ENCODE measurements around the gene CRHR1.

- TF ChIP-seq, protein P1, sequence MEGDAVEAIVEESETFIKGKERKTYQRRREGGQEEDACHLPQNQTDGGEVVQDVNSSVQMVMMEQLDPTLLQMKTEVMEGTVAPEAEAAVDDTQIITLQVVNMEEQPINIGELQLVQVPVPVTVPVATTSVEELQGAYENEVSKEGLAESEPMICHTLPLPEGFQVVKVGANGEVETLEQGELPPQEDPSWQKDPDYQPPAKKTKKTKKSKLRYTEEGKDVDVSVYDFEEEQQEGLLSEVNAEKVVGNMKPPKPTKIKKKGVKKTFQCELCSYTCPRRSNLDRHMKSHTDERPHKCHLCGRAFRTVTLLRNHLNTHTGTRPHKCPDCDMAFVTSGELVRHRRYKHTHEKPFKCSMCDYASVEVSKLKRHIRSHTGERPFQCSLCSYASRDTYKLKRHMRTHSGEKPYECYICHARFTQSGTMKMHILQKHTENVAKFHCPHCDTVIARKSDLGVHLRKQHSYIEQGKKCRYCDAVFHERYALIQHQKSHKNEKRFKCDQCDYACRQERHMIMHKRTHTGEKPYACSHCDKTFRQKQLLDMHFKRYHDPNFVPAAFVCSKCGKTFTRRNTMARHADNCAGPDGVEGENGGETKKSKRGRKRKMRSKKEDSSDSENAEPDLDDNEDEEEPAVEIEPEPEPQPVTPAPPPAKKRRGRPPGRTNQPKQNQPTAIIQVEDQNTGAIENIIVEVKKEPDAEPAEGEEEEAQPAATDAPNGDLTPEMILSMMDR (IDR thresholded peaks at IDR 0.05) = no peak
- TF ChIP-seq POLR2A (IDR thresholded peaks at IDR 0.05) = no peak
Measured at GRCh38 chr17:45812102-45812501, 28.0 kb downstream of the CRHR1 start.

All from lower leg skin (tissue), 3 donors.